Measurements from ENCODE around the gene MFAP3L.
"Not testable (repeated sequence)": the region's sequence is repeated elsewhere in the genome, so short reads cannot be mapped to it uniquely, and the experiment has no call there.

Gene MFAP3L

GRCh38 chr4:170026253-170027021 is at the start of gene MFAP3L:
Gene MFAP3L (minus strand): TSS chr4:170026395. CDS start chr4:170005877, 20,518 bp downstream.
- peak; percentile 46 for DNase-seq

- no peak for DNase-seq
Observed at GRCh38 chr4:170071196-170071595, 45.0 kb upstream of the MFAP3L start.

GRCh38 chr4:170068438-170069128 is 42.4 kb upstream of the MFAP3L start:
- DNase-seq, result no peak

GRCh38 chr4:170059421-170059820 is 33.2 kb upstream of the MFAP3L start:
- DNase-seq, result no peak

GRCh38 chr4:170058826-170059225 is 32.6 kb upstream of the MFAP3L start:
- DNase-seq, result no peak

GRCh38 chr4:170057866-170058265 is 31.7 kb upstream of the MFAP3L start:
- DNase-seq, result no peak

- DNase-seq, result no peak
Observed at GRCh38 chr4:170052919-170053318, 26.7 kb upstream of the MFAP3L start.

- DNase-seq, result no peak
Observed at GRCh38 chr4:170051402-170051801, 25.2 kb upstream of the MFAP3L start.

- no peak for DNase-seq
Observed at GRCh38 chr4:170049766-170050165, 23.6 kb upstream of the MFAP3L start.

GRCh38 chr4:170047771-170048354 is 21.7 kb upstream of the MFAP3L start:
- DNase-seq, result peak; percentile 1

GRCh38 chr4:170046156-170046555 is 20.0 kb upstream of the MFAP3L start:
- not testable (repeated sequence) for DNase-seq

- DNase-seq, result no peak
Observed at GRCh38 chr4:170040031-170040680, 14.0 kb upstream of the MFAP3L start.

GRCh38 chr4:170038769-170039168 is 12.6 kb upstream of the MFAP3L start:
- DNase-seq, result no peak

- DNase-seq, result no peak
Observed at GRCh38 chr4:170038232-170038631, 12.0 kb upstream of the MFAP3L start.

GRCh38 chr4:170037481-170037880 is 11.3 kb upstream of the MFAP3L start:
- no peak for DNase-seq

GRCh38 chr4:170035845-170036244 is 9.7 kb upstream of the MFAP3L start:
- no peak for DNase-seq

GRCh38 chr4:170035231-170035630 is 9.0 kb upstream of the MFAP3L start:
- no peak for DNase-seq

GRCh38 chr4:170033999-170034398 is 7.8 kb upstream of the MFAP3L start:
- no peak for DNase-seq

- no peak for DNase-seq
Observed at GRCh38 chr4:170030121-170030520, 3.9 kb upstream of the MFAP3L start.

GRCh38 chr4:170027181-170027829 is 1.1 kb upstream of the MFAP3L start:
- DNase-seq, result peak; percentile 69

GRCh38 chr4:170025523-170026252 is 507 bp downstream of the MFAP3L start:
- no peak for DNase-seq

- DNase-seq, result no peak
Observed at GRCh38 chr4:170022211-170022610, 4.0 kb downstream of the MFAP3L start.
